Measurements from ENCODE around the gene EXPH5. TPM values are rescaled to one million over a fixed set of nuclear protein-coding genes. Genes with fewer than 3 reads are reported as not detected.

EXPH5 gene
- total RNA-seq, 1 experiment from 2014 or later = 18.1 TPM

DNA sequence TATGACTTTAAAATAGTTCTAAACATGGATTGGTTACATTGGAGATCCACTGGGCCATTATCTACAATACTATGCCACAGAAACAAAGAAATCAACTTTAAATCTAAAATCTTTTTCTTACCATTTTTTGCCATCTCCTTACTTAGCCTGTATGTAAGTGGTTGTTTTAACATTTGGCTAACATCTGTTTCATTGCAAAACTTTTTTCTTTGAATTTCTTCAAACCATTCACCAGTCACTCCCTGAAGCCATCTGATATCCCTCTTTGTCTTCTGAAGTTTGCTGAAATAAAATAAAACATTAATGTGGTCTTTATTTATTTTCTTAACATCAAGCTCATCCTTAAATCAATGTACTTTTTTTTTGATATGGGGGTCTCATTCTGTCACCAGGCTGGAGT, 52.0 kb downstream of the EXPH5 start:
- DNase-seq = no peak
- Histone ChIP-seq H3K36me3 (ENCODE audit: control insufficient read depth, insufficient read depth, low read length) (no peaks in the 10 kb centered on the region), H3K4me3 (ENCODE audit: low read depth, low read length) (no peak overlapping the region), H3K27me3 (replicated peaks; ENCODE audit: control insufficient read depth, insufficient read depth, low read length) (no peaks in the 10 kb centered on the region), H3K4me1 (no peaks in the 10 kb centered on the region), H3K9me3 (no peaks in the 10 kb centered on the region)
- intact Hi-C loops (cut with micrococcal nuclease; ENCODE audit: unreplicated experiment) = no loop called here
- peaks cover 5% of the 10 kb centered on the region for H3K36me3 Mint-ChIP-seq (ENCODE audit: insufficient read depth, unreplicated experiment)
- H3K27me3 Mint-ChIP-seq (ENCODE audit: insufficient read depth, unreplicated experiment) = no peaks in the 10 kb centered on the region
- H3K4me3 Mint-ChIP-seq (ENCODE audit: unreplicated experiment) = no peak overlapping the region
- H3K4me1 Mint-ChIP-seq (ENCODE audit: low read depth, unreplicated experiment) = peaks cover 19% of the 10 kb centered on the region
- ChIA-PET CTCF (no interaction called here), POLR2A (no interaction called here)
- H3K9me3 Mint-ChIP-seq (ENCODE audit: unreplicated experiment) = no peaks in the 10 kb centered on the region
- H3K27ac Mint-ChIP-seq (ENCODE audit: unreplicated experiment) = no peak overlapping the region
- TF ChIP-seq, protein P1, sequence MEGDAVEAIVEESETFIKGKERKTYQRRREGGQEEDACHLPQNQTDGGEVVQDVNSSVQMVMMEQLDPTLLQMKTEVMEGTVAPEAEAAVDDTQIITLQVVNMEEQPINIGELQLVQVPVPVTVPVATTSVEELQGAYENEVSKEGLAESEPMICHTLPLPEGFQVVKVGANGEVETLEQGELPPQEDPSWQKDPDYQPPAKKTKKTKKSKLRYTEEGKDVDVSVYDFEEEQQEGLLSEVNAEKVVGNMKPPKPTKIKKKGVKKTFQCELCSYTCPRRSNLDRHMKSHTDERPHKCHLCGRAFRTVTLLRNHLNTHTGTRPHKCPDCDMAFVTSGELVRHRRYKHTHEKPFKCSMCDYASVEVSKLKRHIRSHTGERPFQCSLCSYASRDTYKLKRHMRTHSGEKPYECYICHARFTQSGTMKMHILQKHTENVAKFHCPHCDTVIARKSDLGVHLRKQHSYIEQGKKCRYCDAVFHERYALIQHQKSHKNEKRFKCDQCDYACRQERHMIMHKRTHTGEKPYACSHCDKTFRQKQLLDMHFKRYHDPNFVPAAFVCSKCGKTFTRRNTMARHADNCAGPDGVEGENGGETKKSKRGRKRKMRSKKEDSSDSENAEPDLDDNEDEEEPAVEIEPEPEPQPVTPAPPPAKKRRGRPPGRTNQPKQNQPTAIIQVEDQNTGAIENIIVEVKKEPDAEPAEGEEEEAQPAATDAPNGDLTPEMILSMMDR (IDR thresholded peaks at IDR 0.05; ENCODE audit: insufficient read depth in 1 of 2, low read depth in 1 of 2, low read length in 1 of 2, severe bottlenecking in 1 of 2, unreplicated experiment in 1 of 2) = no peak
- no TSS peak for BruUV-seq (replicated peaks)

DNA sequence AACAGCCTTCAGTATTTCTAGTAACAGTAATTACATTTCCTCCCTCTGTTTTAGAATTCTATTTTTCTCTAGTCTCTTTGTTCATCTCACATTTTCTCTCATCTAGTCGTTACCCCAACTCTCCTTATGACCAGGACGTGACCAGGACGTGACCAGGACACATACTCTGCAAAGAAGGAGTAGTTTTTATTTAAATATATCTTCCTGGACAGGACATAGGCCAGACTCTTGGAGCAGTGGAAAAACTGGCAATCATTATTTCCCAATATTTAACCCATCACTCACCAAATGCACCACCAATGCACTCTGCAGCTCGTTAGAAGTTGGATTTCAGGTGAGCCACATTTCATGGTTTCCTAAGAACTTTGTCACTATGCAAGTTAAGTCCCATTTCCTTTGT, 55.1 kb downstream of the EXPH5 start:
- Mint-ChIP-seq H3K36me3 (ENCODE audit: insufficient read depth, unreplicated experiment) (peaks cover 5% of the 10 kb centered on the region), H3K27me3 (ENCODE audit: insufficient read depth, unreplicated experiment) (no peaks in the 10 kb centered on the region), H3K9me3 (ENCODE audit: unreplicated experiment) (no peaks in the 10 kb centered on the region), H3K4me1 (ENCODE audit: low read depth, unreplicated experiment) (peaks cover 11% of the 10 kb centered on the region), H3K27ac (ENCODE audit: unreplicated experiment) (no peak overlapping the region), H3K4me3 (ENCODE audit: unreplicated experiment) (peak overlapping the region; percentile 8)
- Histone ChIP-seq H3K27me3 (replicated peaks; ENCODE audit: control insufficient read depth, insufficient read depth, low read length) (no peaks in the 10 kb centered on the region), H3K4me1 (no peaks in the 10 kb centered on the region), H3K9me3 (no peaks in the 10 kb centered on the region), H3K4me3 (ENCODE audit: low read depth, low read length) (no peak overlapping the region), H3K36me3 (ENCODE audit: control insufficient read depth, insufficient read depth, low read length) (no peaks in the 10 kb centered on the region)
- ChIA-PET CTCF (no interaction called here), POLR2A (interaction anchor here (0.6 kb wide), 1 partner anchor 21 kb away, joined by 4 read pairs; no protein-coding TSS in a partner anchor)
- TF ChIP-seq, protein P1 (IDR thresholded peaks at IDR 0.05; ENCODE audit: insufficient read depth in 1 of 2, low read depth in 1 of 2, low read length in 1 of 2, severe bottlenecking in 1 of 2, unreplicated experiment in 1 of 2) = no peak
- BruUV-seq (replicated peaks) = no TSS peak
- intact Hi-C loops (cut with micrococcal nuclease; ENCODE audit: unreplicated experiment) = no loop called here
- no peak for DNase-seq

DNA sequence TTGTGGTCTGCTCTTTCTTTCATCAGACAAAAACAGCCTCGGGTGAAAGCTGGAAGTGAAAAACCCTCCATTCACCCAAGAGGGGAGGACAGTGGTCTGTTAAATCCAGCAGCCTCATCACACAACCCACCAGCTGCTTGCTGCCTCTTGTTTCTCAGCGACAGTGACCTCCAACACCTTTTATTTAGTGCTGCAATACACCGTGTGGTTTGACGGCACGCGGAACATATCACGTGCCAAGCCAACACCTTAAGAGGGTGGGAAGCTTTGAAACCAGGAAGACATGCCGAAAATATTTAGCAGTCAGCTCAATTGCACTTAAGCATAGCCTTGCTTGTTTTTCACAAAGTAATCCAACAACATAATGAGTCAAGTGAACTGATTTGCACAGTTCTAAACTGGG, 55.5 kb downstream of the EXPH5 start:
- no peak for DNase-seq
- Mint-ChIP-seq H3K4me1 (ENCODE audit: low read depth, unreplicated experiment) (peaks cover 11% of the 10 kb centered on the region), H3K27ac (ENCODE audit: unreplicated experiment) (peak overlapping the region; percentile 34), H3K9me3 (ENCODE audit: unreplicated experiment) (no peaks in the 10 kb centered on the region), H3K27me3 (ENCODE audit: insufficient read depth, unreplicated experiment) (no peaks in the 10 kb centered on the region), H3K4me3 (ENCODE audit: unreplicated experiment) (peak overlapping the region; percentile 8), H3K36me3 (ENCODE audit: insufficient read depth, unreplicated experiment) (peaks cover 9% of the 10 kb centered on the region)
- Histone ChIP-seq H3K4me3 (ENCODE audit: low read depth, low read length) (no peak overlapping the region), H3K27me3 (replicated peaks; ENCODE audit: control insufficient read depth, insufficient read depth, low read length) (no peaks in the 10 kb centered on the region), H3K9me3 (no peaks in the 10 kb centered on the region), H3K4me1 (no peaks in the 10 kb centered on the region), H3K36me3 (ENCODE audit: control insufficient read depth, insufficient read depth, low read length) (no peaks in the 10 kb centered on the region)
- ChIA-PET POLR2A (no interaction called here), CTCF (no interaction called here)
- no TSS peak for BruUV-seq (replicated peaks)
- intact Hi-C loops (cut with micrococcal nuclease; ENCODE audit: unreplicated experiment) = no loop called here
- TF ChIP-seq, protein P1 (IDR thresholded peaks at IDR 0.05; ENCODE audit: insufficient read depth in 1 of 2, low read depth in 1 of 2, low read length in 1 of 2, severe bottlenecking in 1 of 2, unreplicated experiment in 1 of 2) = no peak

Measured in Caco-2 (cell line).